T-helper 1 cell treated with Interleukin-12 subunit alpha and Interleukin-12 subunit beta and Interleukin-4 antibody, amounts not matched to agents 30 ng/mL and 1 ng/mL, for 36 hours (primary cell): Measurements from ENCODE around the gene DDOST. TPM values are rescaled to one million over a fixed set of nuclear protein-coding genes. Genes with fewer than 3 reads are reported as not detected.
"Not testable (repeated sequence)": the region's sequence is repeated elsewhere in the genome, so short reads cannot be mapped to it uniquely, and the experiment has no call there.

ENCODE experiments used
- intact Hi-C: fragments of 100-400 bp; cut with micrococcal nuclease; formaldehyde crosslinking; loops from one replicate; pipeline ENCODE4 v1.15.1; 2024
- total RNA-seq: library from RNA; stranded (reverse); gene quantifications from 2 replicates; pipeline ENCODE4 v1.2.3, GENCODE V29; 2022

DDOST gene
- total RNA-seq, 1 donor from 2014 or later: 181 TPM

- intact Hi-C loops: loop anchor here (5.0 kb wide), 2 partner anchors 123 to 748 kb away; partner anchors contain the start of genes MUL1 and OTUD3
Observed at GRCh38 chr1:20630729-20631128, 30.4 kb downstream of the DDOST start.

GRCh38 chr1:20626524-20626923 lies 34.6 kb downstream of the DDOST start:
- intact Hi-C loops: no loop called here

- intact Hi-C loops: no loop called here
Observed at GRCh38 chr1:20626098-20626427, 35.1 kb downstream of the DDOST start.

- intact Hi-C loops: no loop called here
Observed at GRCh38 chr1:20625176-20626097, 35.7 kb downstream of the DDOST start.

- intact Hi-C loops: no loop called here
Observed at GRCh38 chr1:20624709-20625108, 36.5 kb downstream of the DDOST start.

- intact Hi-C loops: no loop called here
Observed at GRCh38 chr1:20621012-20621411, 40.2 kb downstream of the DDOST start.

GRCh38 chr1:20619999-20620398 lies 41.2 kb downstream of the DDOST start:
- intact Hi-C loops: no loop called here

GRCh38 chr1:20618550-20618949 lies 42.6 kb downstream of the DDOST start:
- intact Hi-C loops: no loop called here

GRCh38 chr1:20616847-20617487 lies 44.2 kb downstream of the DDOST start:
- intact Hi-C loops: no loop called here

- intact Hi-C loops: no loop called here
Observed at GRCh38 chr1:20615946-20616846, 45.0 kb downstream of the DDOST start.

GRCh38 chr1:20614131-20614579 lies 47.0 kb downstream of the DDOST start:
- intact Hi-C loops: no loop called here

GRCh38 chr1:20612221-20612746 lies 48.9 kb downstream of the DDOST start:
- intact Hi-C loops: no loop called here

GRCh38 chr1:20611652-20612051 lies 49.5 kb downstream of the DDOST start:
- intact Hi-C loops: no loop called here

- intact Hi-C loops: no loop called here
Observed at GRCh38 chr1:20610970-20611369, 50.2 kb downstream of the DDOST start.

GRCh38 chr1:20609541-20609940 lies 51.6 kb downstream of the DDOST start:
- intact Hi-C loops: no loop called here

GRCh38 chr1:20606801-20607570 lies 54.2 kb downstream of the DDOST start:
- intact Hi-C loops: not testable (repeated sequence)

- intact Hi-C loops: no loop called here
Observed at GRCh38 chr1:20604678-20605077, 56.5 kb downstream of the DDOST start.

- intact Hi-C loops: no loop called here
Observed at GRCh38 chr1:20603504-20604464, 57.4 kb downstream of the DDOST start.

GRCh38 chr1:20602851-20603450 lies 58.2 kb downstream of the DDOST start:
- intact Hi-C loops: no loop called here
